HepG2 (cell line): Measurements from ENCODE around the gene ITLN1. TPM values are rescaled to one million over a fixed set of nuclear protein-coding genes. Genes with fewer than 3 reads are reported as not detected.

ENCODE experiments used
- ATAC-seq: fragments of 200-7000 bp; cut with Tn5 transposase; 3 replicates; pipeline ENCODE4 v1.9.1; 2020; ENCODE audit warnings: mild to moderate bottlenecking, moderate library complexity
- BruUV-seq: library from RNA; stranded (reverse); fragments of 400-500 nt; replicated peaks from 2 replicates; lab custom pipeline; 2021; lab: Mats Ljungman, UMichigan
- CTCF ChIA-PET: fragments of 300-600 bp; formaldehyde crosslinking; extraction: SDS; loops from one replicate; lab custom pipeline; 2021; ENCODE audit warnings: low total read pairs, inconsistent platforms, low intra/inter-chr PET ratio; lab: Yijun Ruan, JAX
- POLR2A ChIA-PET: fragments of 350-600 bp; sonication (Branson Sonifier 250); formaldehyde crosslinking; loops from one replicate; lab custom pipeline; 2020; ENCODE audit warnings: antibody characterized with exemption, inconsistent platforms; lab: Yijun Ruan, JAX
- DNase-seq: peaks from one replicate; pipeline ENCODE4 v3.0.0-alpha.2; 2015; ENCODE audit warnings: low spot score
- FAIRE-seq: peaks from 3 replicates; lab custom pipeline; 2011; peaks lifted over from hg19 to GRCh38; lab: Jason Lieb, UNC
- H2AFZ ChIP-seq: one replicate; pipeline ENCODE4 v1.6.1; 2011; ENCODE audit warnings: low read length, inconsistent platforms
- H3K27ac ChIP-seq: fragments of 300-600 bp; 3 replicates; pipeline ENCODE4 v1.8.0; 2011; ENCODE audit warnings: mixed run types, mild to moderate bottlenecking, mixed read lengths, low read length, inconsistent platforms; ENCODE audit not compliant: insufficient read depth; ENCODE audit errors: extremely low read length
- H3K27me3 ChIP-seq, 2 experiments: fragments of 200-600 bp in 1 of 2; 2 replicates in 1 of 2; 3 replicates in 1 of 2; pipeline versions ENCODE4 v1.6.0 to v1.8.0; 2011; ENCODE audit warnings: low read length in 2 of 2, mild to moderate bottlenecking in 2 of 2, moderate library complexity in 2 of 2, inconsistent platforms in 1 of 2; ENCODE audit not compliant: insufficient read depth in 2 of 2, control insufficient read depth in 1 of 2
- H3K36me3 ChIP-seq, 2 experiments: fragments of 200-600 bp in 1 of 2; replicated peaks in 1 of 2; 2 replicates in 1 of 2; 3 replicates in 1 of 2; pipeline versions ENCODE4 v1.5.1 to v1.8.0; 2011; ENCODE audit warnings: low read length in 2 of 2, inconsistent platforms in 1 of 2; ENCODE audit not compliant: insufficient read depth in 2 of 2, control insufficient read depth in 1 of 2
- H3K4me1 ChIP-seq: 2 replicates; pipeline ENCODE4 v1.5.1; 2012; ENCODE audit warnings: low read length, inconsistent platforms; ENCODE audit not compliant: insufficient read depth
- H3K4me2 ChIP-seq: 2 replicates; pipeline ENCODE4 v1.6.0; 2011; ENCODE audit warnings: low read depth, low read length, inconsistent platforms
- H3K4me3 ChIP-seq, 3 experiments: fragments of 200-600 bp in 1 of 3; sonication (generic), shearing (Covaris generic) in 1 of 3; replicated peaks in 1 of 3; 2 replicates each; pipeline ENCODE4 v1.5.1; 2011 to 2016; ENCODE audit warnings: low read length in 3 of 3, inconsistent platforms in 2 of 3, low read depth in 2 of 3, mild to moderate bottlenecking in 2 of 3, control low read depth in 1 of 3, mixed read lengths in 1 of 3; ENCODE audit not compliant: insufficient read depth in 1 of 3
- H3K79me2 ChIP-seq: one replicate; pipeline ENCODE4 v1.6.1; 2011; ENCODE audit warnings: low read length, inconsistent platforms; ENCODE audit not compliant: insufficient read depth
- H3K9ac ChIP-seq: 2 replicates; pipeline ENCODE4 v1.6.0; 2011; ENCODE audit warnings: mild to moderate bottlenecking, low read depth, low read length, inconsistent platforms; ENCODE audit not compliant: insufficient read depth
- H3K9me3 ChIP-seq: 2 replicates; pipeline ENCODE4 v1.5.1; 2012; ENCODE audit warnings: mild to moderate bottlenecking, low read length
- H4K20me1 ChIP-seq: 2 replicates; pipeline ENCODE4 v1.6.0; 2011; ENCODE audit warnings: inconsistent platforms, mild to moderate bottlenecking, low read length, moderate library complexity; ENCODE audit not compliant: insufficient read depth
- ATF1 ChIP-seq: IDR thresholded peaks from 2 replicates; pipeline ENCODE4 v1.6.1; 2016; ENCODE audit warnings: mild to moderate bottlenecking, control low read depth
- CEBPG ChIP-seq: IDR thresholded peaks from 2 replicates; pipeline ENCODE4 v1.6.1; 2016
- FOXK2 ChIP-seq: fragments of 450-650 bp; IDR thresholded peaks from 2 replicates; pipeline ENCODE4 v1.6.1; 2016
- GTF2F1 ChIP-seq: fragments of 150-350 bp; IDR thresholded peaks from 2 replicates; pipeline ENCODE4 v1.6.1; 2014; ENCODE audit warnings: low read length
- HOXD1 ChIP-seq: sonication (generic); formaldehyde crosslinking; IDR thresholded peaks from 2 replicates; pipeline ENCODE4 v1.5.0; 2020; ENCODE audit warnings: missing genetic modification reagents
- RFXANK ChIP-seq: IDR thresholded peaks from 2 replicates; pipeline ENCODE4 v1.6.1; 2016
- ZNF354B ChIP-seq: sonication (generic); formaldehyde crosslinking; IDR thresholded peaks from 2 replicates; pipeline ENCODE4 v1.8.0; 2022; ENCODE audit warnings: mild to moderate bottlenecking, missing genetic modification reagents
- ZNF780A ChIP-seq: sonication (generic); formaldehyde crosslinking; IDR thresholded peaks from 2 replicates; pipeline ENCODE4 v1.8.0; 2022; ENCODE audit warnings: mild to moderate bottlenecking, missing genetic modification reagents, moderate library complexity
- ZNF792 ChIP-seq: IDR thresholded peaks from 2 replicates; pipeline ENCODE4 v1.6.1; 2016
- ZSCAN22 ChIP-seq: sonication (generic); formaldehyde crosslinking; IDR thresholded peaks from 2 replicates; pipeline ENCODE4 v1.4.0; 2020; ENCODE audit warnings: mild to moderate bottlenecking, missing genetic modification reagents
- WGBS: methylation state at CpG from one replicate; pipeline ENCODE4 v1.1.6; 2017; ENCODE audit warnings: low lambda C conversion rate; 5-methylcytosine and 5-hydroxymethylcytosine counted together
- in situ Hi-C: cut with HindIII; loops from 2 replicates; pipeline ENCODE4 v1.10.0; 2017; ENCODE audit warnings: low pct_unique_long_range_greater_than_20kb; ENCODE audit not compliant: extremely low pct_ligation_motif_present
- intact Hi-C: fragments of 100-400 bp; cut with micrococcal nuclease; formaldehyde crosslinking; loops from one replicate; pipeline ENCODE4 v1.10.0; 2022; ENCODE audit not compliant: unreplicated experiment
- polyA plus RNA-seq, 8 experiments: library from polyadenylated mRNA; depleted of rRNA in 3 of 8; stranded (reverse) in 7 of 8; unstranded in 1 of 8; fragments of >200 nt; fragmentation: Illumina TruSeq in 4 of 8; extraction: Trizol in 4 of 8; gene quantifications; 2 replicates each; pipeline versions ENCODE4 v1.2.1 to v1.2.3, GENCODE V29; 2011 to 2016; ENCODE audit warnings: low read depth in 4 of 8, missing spikeins in 1 of 8, mixed read lengths in 1 of 8; ENCODE audit not compliant: insufficient read depth in 1 of 8
- total RNA-seq, 5 experiments: library from RNA; depleted of rRNA; stranded (reverse); fragments of >200 nt; fragmentation: Illumina TruSeq; extraction: Trizol; gene quantifications; 2 replicates each; pipeline ENCODE4 v1.2.3, GENCODE V29; 2016; ENCODE audit warnings: low read depth in 1 of 5
- TF ChIP-seq, protein P1 (sequence below): sonication (generic); formaldehyde crosslinking; IDR thresholded peaks from 2 replicates; pipeline ENCODE4 v1.5.1; 2020; ENCODE audit warnings: mild to moderate bottlenecking, moderate library complexity, missing genetic modification reagents
- TF ChIP-seq, protein P2 (sequence below): sonication (generic); formaldehyde crosslinking; conservative IDR thresholded peaks from 2 replicates; pipeline ENCODE4 v1.4.0; 2020; ENCODE audit warnings: missing genetic modification reagents
- TF ChIP-seq, protein P3 (sequence below): sonication (generic); formaldehyde crosslinking; IDR thresholded peaks from 2 replicates; pipeline ENCODE4 v1.5.0; 2020; ENCODE audit warnings: mild to moderate bottlenecking, missing genetic modification reagents, borderline replicate concordance

The ITLN1 gene
- total and polyA plus RNA-seq, 2 of the 13 experiments (the other 11 are each of a cell fraction or from before 2014, with no cell fraction given): not detected

DNA sequence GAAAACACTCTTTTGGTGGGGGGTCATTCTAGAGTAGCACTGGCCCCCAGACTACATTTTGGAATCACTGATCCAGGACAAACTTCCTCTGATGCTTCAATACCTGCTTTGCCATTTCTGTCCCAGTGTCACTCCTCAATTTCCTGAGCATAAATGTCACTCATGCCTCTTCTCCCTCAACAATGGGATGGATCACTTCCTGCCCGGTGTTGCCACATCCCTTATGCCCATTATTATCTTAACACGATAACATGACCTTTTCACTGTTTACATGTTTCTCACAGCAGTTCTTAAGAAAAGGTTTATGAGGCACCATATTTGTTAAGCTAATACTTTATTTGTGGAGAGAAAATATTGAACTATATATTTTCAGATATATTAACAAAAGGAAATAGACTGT is 3.9 kb upstream of the ITLN1 start:
- no peaks in the 10 kb centered on the region for H3K4me1 ChIP-seq
- ATAC-seq (no peak), FAIRE-seq (no peak), DNase-seq (no peak)
- no peak overlapping the region for H3K4me3 ChIP-seq
- CTCF ChIA-PET: no interaction called here
- TF ChIP-seq ZNF780A (CRISPR knock-in tag) (no peak), HOXD1 (CRISPR knock-in tag) (no peak), RFXANK (CRISPR knock-in tag) (no peak), FOXK2 (no peak), ZNF354B (CRISPR knock-in tag) (no peak), ATF1 (CRISPR knock-in tag) (no peak), CEBPG (CRISPR knock-in tag) (no peak), ZNF792 (no peak), GTF2F1 (no peak), ZSCAN22 (CRISPR knock-in tag) (no peak)
- TF ChIP-seq, protein P1, sequence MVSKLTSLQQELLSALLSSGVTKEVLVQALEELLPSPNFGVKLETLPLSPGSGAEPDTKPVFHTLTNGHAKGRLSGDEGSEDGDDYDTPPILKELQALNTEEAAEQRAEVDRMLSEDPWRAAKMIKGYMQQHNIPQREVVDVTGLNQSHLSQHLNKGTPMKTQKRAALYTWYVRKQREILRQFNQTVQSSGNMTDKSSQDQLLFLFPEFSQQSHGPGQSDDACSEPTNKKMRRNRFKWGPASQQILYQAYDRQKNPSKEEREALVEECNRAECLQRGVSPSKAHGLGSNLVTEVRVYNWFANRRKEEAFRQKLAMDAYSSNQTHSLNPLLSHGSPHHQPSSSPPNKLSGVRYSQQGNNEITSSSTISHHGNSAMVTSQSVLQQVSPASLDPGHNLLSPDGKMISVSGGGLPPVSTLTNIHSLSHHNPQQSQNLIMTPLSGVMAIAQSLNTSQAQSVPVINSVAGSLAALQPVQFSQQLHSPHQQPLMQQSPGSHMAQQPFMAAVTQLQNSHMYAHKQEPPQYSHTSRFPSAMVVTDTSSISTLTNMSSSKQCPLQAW: no peak
- TF ChIP-seq, protein P2, sequence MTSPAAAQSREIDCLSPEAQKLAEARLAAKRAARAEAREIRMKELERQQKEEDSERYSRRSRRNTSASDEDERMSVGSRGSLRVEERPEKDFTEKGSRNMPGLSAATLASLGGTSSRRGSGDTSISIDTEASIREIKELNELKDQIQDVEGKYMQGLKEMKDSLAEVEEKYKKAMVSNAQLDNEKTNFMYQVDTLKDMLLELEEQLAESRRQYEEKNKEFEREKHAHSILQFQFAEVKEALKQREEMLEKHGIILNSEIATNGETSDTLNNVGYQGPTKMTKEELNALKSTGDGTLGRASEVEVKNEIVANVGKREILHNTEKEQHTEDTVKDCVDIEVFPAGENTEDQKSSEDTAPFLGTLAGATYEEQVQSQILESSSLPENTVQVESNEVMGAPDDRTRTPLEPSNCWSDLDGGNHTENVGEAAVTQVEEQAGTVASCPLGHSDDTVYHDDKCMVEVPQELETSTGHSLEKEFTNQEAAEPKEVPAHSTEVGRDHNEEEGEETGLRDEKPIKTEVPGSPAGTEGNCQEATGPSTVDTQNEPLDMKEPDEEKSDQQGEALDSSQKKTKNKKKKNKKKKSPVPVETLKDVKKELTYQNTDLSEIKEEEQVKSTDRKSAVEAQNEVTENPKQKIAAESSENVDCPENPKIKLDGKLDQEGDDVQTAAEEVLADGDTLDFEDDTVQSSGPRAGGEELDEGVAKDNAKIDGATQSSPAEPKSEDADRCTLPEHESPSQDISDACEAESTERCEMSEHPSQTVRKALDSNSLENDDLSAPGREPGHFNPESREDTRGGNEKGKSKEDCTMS (CRISPR knock-in tag): no peak
- TF ChIP-seq, protein P3, sequence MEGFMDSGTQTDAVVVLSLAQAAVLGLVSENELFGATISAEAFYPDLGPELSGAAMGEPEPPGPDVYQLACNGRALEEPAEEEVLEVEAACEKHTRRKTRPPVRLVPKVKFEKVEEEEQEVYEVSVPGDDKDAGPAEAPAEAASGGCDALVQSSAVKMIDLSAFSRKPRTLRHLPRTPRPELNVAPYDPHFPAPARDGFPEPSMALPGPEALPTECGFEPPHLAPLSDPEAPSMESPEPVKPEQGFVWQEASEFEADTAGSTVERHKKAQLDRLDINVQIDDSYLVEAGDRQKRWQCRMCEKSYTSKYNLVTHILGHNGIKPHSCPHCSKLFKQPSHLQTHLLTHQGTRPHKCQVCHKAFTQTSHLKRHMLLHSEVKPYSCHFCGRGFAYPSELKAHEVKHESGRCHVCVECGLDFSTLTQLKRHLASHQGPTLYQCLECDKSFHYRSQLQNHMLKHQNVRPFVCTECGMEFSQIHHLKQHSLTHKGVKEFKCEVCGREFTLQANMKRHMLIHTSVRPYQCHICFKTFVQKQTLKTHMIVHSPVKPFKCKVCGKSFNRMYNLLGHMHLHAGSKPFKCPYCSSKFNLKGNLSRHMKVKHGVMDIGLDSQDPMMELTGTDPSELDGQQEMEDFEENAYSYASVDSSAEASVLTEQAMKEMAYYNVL (CRISPR knock-in tag): no peak
- no peak overlapping the region for H3K27ac ChIP-seq
- H3K27me3 ChIP-seq: no peaks in the 10 kb centered on the region; a peak in 1 of 5 replicates
- in situ Hi-C loops: loop anchor here (10.0 kb wide), 1 partner anchor 54 kb away; no protein-coding TSS in a partner anchor
- no peaks in the 10 kb centered on the region for H3K9me3 ChIP-seq
- 19% methylated on average over 2 of the region's 2 CpGs for WGBS
- no peak overlapping the region for H3K9ac ChIP-seq
- BruUV-seq: no TSS peak
- no peaks in the 10 kb centered on the region for H3K79me2 ChIP-seq
- intact Hi-C loops: no loop called here
- H3K4me2 ChIP-seq: no peak overlapping the region
- no peaks in the 10 kb centered on the region for H4K20me1 ChIP-seq
- H3K36me3 ChIP-seq: no peaks in the 10 kb centered on the region
- POLR2A ChIA-PET: interaction anchor here (0.7 kb wide), 1 partner anchor 74 kb away, joined by 3 read pairs; no protein-coding TSS in a partner anchor
- H2AFZ ChIP-seq: no peak overlapping the region
